LoVo (cell line): ENCODE measurements around the gene COG7.
A peak's percentile ranks its signal among the peaks of the same experiment; 100 is the strongest.
"Not testable (repeated sequence)": the region's sequence is repeated elsewhere in the genome, so short reads cannot be mapped to it uniquely, and the experiment has no call there.

Experiments used
- DNase-seq: peaks from one replicate; pipeline ENCODE4 v3.0.0-alpha.2; 2016; ENCODE audit warnings: low spot score

COG7 gene

DNA sequence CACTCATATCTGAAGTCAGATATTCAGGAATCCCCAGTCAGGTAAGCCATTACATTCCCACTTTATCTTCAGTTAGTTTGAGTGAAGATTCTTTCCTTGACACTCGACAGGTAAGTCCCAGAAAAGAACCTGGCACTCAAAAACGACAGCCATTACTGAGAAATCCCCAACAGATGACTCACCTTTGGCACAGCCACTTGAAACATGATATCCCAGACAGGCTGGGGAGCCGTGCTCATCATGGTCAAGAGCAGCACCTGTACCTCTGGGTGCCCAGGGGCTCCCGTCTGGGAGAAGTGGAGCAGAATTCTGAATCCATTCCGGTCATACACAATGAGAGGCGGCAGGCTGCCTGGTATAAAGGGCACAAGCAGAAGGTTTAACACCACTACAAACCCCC, 16.8 kb upstream of the COG7 start:
- DNase-seq, result peak; percentile 24

DNA sequence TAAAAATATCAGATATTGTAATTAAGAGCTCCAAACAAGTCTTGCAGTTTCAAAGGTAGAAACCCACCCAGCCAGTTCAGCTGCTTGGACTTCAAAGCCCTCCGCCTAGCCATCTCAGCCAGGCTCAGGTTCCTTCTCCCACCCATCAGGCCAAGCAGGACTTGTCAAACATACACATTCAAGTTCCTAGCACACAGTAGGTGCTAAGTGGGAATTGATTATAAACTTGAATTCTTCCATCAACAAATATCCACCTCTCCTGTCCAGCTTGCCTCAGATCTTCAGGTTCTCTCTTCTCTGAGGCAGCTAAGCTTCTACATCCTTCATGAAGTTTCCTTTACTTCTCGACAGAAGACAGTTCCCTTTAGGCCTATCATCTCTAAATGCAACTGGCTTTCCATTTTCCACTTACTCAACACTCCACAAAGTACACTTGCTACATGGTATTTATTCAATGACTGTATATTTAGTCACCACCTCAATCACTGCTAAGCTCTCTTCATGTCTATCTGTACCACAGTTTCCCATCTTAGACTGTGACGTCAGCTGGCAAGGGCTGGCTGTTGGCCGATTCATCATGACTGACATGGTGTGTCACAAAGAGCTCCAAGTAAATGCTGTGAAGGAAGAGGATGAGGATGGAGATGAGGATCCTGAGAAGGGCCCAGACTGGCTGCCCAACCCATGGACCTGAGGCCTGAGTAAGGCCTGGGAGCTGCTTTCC, 13.3 kb upstream of the COG7 start:
- no peak for DNase-seq

DNA sequence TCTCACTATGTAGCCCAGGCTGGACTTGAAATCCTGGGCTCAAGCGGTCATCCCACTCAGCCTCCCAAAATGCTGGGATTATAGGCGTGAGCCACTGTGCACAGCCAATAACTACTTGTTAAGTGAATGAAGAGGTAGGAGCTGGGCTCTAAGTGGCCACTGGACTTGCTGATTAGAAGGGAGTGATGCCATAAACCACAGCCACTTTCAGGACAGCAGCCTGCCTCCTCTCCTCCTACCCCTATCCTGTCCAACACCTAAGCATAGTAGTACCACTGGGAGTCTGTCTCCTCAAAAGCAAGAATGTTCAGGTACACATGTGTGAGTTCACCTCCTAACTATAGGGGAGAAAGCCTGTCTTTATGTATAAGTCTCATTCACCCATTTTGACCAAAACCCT, 12.2 kb upstream of the COG7 start:
- DNase-seq, result no peak

DNA sequence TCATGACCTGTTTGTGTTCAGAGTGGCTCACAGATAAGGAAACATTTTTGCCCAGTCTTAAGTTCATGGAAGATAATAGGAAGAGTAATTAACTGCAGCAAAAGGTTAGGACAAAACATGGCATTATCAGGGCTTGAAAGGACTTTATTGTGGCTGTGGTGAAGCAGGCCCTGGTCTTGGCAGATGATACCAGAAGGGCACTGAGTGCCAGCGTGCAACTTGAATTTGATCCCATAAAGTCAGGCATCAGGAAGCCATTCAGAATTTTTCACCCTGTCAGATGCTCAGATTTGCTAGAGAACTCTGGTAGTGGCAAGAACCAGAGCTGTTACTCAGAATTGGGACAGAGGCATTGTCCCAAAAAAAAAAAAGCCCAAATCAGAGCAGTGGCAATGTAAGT, 11.2 kb upstream of the COG7 start:
- no peak for DNase-seq

DNA sequence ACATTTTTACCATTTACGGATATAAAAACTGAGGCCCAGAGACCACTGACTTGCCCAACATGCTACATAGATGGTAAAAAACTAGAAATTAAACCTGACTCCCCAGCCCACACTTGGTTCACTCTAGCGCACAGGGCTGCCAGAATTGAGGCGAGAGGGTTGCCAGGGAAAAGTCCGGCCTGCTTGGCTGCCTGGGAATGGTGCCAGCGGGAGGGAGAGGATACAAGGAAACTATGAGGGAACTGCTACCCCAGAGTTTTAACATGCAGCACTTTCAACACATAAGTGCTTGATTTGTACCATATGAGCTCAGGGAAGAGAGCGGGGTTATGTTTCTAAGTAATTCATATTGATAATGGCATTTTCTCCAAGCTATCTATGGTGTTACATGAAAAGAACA, 10.0 kb upstream of the COG7 start:
- not testable (repeated sequence) for DNase-seq

DNA sequence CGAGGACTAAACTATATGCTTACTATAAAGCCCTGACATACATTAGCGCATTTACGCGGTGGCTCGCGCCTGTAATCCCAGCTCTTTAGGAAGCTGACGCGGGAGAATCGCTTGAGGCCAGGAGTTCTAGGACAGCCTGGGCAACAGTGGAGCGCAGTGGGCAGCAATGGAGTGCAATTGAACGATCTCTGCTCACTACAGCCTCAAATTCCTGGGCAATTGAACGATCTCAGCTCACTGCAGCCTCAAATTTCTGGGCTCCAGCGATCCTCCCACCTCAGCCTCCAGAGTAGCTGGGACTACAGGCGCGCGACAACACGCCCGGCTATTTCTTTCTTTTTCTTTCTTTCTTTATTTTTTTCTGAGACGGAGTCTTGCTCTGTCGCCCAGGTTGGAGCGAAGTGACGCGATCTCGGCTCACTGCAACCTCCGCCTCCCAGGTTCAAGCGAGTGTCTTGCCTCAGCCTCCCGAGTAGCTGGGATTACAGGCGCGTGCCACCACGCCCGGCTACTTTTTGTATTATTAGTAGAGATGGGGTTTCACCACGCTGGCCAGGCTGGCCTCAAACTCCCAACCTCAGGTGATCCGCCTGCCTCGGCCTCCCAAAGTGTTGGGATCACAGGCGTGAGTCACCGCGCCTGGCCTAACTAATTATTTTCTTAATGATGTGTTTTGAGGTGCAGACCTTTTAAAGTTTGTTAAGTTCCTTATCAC, 506 bp upstream of the COG7 start:
- no peak for DNase-seq

DNA sequence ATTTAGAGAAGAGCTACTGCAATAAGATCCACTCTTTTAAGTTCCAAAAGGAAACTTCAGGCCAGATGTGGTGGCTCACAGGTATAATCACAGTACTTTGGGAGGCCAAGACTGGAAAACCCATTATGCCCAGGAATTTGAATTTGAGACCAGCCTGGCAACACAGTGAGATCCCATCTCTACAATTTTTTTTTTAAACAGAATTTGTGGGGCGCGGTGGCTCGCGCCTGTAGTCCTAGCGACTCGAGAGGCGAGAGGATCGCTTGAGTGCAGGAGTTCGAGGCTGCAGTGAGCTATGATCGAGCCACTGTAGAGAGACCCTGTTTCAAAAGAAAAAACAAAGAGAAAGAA, 793 bp downstream of the COG7 start:
- DNase-seq, result no peak

DNA sequence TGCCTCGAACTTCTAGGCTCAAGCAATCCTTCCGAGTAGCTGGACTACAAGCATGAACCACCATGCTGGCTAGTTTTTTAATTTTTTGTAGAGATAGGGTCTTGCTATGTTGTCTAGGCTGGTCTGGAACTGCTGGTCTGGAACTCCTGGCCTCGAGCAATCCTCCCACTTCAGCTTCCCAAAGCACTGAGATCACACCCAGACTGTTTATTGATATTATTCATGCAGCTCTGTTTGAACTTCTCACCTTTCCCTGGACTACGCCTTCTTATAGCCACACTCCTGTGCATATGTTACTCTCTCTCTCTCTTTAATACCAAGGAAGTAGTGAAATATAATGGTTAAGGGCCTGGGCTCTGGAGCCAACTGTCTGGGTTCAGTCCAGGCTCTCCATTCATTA, 4.6 kb downstream of the COG7 start:
- no peak for DNase-seq

DNA sequence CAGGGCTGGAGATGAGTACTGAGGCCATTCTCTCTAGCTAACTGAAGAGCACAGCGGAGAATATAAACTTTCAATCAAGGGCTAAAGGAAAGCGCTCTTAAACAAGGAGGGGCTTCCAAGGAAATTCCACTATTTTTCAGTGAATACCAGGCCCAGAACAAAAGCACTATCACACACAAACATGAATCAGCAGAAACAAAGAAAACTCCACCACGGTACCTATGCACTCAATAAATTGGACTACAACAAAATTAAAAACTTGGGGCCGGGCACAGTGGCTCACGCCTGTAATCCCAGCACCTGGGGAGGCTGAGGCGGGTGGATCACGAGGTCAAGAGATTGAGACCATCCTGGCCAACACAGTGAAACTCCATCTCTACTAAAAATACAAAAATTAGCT, 15.4 kb downstream of the COG7 start:
- DNase-seq, result not testable (repeated sequence)

DNA sequence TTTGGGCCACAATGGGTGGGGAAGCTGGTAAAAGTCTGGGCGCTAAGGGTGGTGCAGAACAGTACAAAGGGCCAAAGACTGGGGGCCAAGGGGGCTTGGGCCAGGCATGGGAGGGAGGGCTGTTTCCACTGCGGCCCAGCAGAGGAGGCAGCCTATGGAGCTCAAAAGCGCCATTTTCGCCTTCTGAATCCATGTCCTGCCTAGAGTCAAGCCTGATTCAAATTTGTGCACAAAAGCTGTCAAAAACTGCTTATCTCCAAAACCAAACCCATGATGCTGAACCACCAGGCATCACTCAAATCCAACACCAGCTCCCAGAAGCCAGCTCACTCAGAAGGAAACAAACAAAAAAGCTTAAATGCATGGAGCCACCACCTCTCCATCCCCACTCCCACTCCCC, 16.0 kb downstream of the COG7 start:
- DNase-seq, result no peak

DNA sequence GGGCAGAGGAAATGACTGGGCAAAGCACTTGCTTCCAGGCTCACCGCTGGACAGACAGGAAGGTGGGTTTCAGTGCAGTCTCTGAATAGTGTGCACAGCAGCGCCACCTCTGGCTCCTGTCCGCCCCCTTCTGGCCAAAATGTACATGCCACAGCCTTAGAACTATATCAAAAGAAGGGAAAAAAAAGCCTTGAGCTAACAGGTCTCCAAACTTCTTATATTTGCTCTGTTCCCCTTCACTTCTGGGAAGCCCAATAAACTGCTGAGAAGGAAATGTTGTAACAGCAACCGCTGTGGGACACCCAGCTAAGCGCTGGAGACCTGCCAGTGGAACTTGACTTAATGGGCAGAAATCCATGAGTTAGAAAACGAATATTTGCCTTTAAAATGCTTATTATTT, 17.5 kb downstream of the COG7 start:
- DNase-seq, result peak; percentile 54

DNA sequence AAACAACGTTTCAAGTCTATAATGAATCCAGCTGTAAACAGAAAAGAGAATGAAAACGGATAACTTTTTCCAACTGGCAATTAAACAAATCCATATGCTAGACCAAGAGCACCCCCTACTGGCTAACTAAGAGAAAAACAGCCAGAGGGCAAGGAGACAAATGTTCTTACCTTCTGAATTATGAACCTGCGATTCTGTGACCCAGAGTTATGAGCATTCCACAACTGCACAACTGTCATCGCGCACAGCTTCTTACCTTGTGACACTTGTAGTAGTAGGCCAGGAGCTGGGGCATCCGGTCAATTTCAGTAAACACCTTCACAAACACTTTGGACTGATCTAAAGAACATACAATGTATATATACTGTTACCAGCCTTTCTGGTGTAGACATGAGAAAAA, 18.6 kb downstream of the COG7 start:
- DNase-seq, result peak; percentile 72

DNA sequence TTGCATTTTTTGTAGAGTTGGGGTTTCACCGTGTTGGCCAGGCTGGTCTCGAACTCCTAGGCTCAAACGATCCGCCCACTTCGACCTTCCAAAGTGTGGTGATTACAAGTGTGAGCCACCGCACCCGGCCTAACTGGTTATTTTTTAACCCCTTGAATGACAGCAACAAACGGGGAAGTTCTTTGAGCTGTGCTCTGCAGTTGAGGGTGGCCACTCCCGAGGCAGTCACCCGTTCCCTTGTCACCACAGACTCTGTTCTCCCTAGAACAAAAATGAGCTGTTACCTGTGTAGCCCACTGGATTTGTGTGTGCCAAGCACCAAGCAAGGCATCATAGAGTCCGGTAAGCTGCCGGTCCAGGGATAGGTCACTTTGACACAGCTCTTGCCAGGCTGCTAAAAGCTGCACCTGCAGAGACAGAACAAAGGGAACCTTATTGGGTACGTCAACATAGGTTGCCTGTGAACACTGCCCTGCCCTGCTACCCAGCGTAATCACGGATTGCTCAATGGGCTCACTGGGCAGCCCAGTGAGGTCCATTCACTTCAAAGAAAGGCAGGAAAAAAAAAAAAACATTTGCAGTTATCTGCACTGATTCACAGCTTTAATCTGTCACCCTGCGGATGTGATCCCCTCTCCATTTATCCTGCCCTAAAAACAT, 19.6 kb downstream of the COG7 start:
- no peak for DNase-seq

DNA sequence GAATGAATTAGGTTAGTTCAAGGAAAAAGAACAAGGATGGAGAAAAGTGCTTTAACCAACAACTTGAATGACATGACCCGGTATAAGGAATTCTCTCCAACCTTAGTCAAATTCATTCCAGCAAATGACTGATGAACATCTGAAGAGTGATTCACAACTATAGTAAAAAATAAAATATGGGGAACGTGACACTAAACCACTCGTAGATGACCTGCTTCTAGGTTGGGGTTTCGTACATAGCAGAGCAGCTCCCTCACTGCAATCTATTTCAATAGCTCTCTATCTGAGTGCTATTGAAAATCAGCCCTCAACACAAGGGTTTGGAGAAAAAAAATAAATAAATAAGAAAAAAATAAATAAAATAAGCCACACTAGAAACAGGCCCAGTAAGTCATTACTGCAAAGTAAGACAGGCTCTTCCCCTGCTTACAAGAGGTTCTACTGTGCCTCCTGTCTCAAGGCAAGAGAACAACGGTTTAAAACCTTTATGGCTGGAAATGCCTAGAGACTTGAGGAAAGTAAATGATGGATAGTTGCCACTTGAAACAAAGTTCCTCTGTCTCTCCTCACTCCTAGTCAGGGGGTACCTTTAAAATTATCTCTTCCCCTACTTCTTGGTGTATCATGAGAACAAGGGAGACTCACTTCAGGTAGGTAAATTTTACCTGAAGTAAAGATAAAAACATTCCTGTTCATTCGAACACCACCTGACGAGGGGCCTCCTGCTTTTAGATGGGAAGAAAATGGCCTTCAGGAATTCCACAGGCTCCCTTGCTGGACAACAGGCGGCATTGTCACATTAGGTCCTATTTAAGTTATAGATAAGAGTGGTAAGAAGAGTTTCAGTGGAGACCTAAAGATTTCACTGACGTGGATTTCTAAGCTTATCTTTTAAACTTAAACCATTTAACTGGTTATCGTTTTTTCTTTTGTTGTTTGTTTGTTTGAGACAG, 20.5 kb downstream of the COG7 start:
- DNase-seq, result no peak

DNA sequence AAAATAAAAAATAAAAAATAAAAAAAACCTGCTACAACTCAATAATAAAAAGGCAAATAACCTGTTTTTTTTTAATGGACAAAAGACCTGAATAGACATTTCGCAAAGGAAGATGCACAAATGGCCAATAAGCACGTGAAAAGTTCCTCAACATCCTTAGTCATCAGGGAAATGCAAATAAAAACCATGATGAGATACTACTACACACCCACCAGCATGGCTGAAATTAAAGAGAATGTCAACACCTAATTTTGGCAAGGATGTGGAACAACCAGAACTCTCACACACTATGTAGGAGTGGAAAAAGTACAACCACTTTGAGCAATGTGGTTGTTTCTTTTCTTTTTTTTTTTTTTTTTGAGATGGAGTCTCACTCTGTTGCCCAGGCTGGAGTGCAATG, 24.6 kb downstream of the COG7 start:
- no peak for DNase-seq

DNA sequence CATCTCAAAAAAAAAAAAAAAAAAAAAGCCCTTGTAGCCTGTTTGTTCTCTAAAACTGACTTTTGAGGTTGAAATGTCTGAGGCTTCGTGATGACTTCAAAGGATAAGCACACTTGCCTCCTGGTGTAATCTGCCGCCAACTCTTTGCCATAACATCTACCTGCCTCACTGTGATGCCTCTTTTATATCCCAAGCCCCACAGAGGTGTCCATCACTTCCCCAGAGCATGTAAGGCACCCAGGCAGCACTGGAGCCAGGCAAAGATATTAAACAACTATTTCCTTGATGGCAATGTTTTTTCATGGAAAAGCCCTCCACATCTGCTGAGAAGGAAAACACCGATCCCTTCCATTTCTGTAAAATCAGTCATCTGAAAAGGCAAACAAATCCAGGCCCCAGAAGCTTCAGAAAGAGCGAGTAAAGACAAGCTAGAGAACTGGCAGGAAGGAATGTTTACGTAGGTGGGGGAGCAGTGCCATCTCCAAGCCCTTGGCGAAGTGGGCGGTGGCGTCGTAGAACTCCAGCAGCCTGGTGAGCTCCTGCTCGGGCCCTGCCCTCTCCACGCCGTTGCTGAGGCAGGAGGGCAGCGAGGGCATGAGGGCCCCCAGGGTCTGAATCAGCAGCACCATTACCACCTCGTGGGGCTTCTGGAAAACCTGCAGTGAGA, 28.6 kb downstream of the COG7 start:
- DNase-seq, result peak; percentile 42

DNA sequence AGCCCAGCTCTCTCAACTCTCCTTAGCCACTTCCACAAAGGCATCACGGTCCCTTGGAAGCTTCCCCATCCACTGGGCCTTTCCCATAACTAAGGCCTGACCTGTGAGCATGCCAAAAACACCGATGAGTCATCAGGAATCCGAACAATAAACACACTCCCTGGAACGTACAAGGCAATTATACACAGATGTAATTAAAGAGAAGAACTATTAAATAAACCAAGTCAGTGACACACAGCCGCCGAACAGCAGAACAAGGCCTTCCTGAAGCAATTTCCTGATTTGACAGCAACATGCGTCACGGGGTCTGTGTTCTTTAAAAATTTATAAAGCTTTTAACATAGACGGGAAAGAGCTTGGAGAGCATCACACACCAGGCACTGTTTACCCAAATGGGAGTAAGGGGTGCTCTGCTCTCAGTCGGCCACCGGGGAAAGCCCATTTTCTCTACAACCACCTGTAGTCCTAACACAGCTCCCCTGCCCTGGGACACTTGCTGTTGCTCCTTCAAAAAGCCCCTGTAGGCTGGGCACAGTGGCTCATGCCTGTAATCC, 29.4 kb downstream of the COG7 start:
- peak; percentile 91 for DNase-seq

DNA sequence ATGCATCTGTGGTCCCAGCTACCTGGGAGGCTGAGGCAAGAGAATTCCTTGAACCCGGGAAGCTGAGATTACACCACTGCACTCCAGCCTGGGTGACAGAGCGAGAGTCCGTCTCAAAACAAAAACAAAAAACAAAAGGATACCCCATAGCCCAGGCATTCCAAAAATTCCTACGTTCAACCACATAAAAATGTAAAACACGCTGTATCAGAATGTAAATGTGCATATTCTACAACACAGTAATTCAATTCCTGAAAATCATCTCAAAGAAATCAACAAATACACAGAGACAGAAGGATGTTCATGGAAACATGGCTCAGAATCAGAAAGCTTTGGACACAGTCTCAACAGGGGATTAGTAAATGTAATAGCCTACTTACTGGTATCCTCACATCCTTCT, 33.0 kb downstream of the COG7 start:
- no peak for DNase-seq

DNA sequence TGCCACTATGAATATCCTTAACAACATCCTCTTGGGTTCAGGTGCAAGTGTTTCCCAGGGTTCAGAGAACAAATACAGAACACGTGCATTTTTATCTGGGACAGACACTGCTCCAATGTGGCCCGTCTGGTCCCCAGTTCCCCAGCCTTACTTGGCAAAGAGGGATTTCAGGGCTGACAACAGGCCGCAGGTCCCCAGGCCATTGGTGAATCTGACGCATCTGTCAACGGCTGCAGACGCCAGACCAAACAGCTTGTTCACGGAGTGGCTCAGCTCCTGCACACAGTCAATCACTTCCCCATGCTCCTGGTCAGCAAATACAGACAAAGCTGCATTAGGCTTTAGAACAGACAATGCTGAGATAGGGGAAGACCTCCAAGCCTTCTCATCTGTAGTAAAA, 36.2 kb downstream of the COG7 start:
- DNase-seq, result no peak

DNA sequence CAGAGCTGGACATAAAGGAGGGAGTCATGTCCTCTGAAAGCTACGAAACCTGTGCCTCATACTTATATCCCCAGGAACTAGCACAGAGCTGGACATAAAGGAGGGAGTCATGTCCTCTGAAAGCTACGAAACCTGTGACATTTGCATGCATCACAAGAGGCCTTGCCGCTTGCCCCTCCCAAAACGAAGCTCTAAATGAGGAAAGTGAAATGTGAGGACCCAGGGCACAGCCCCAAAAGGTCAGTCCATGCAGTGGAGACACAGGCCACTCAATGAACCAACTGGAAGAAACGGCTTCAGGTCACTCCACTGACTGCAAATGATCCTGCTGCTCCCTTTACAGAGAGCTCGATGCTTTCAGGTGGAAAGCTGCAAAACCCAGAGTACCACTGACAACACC, 38.3 kb downstream of the COG7 start:
- no peak for DNase-seq

DNA sequence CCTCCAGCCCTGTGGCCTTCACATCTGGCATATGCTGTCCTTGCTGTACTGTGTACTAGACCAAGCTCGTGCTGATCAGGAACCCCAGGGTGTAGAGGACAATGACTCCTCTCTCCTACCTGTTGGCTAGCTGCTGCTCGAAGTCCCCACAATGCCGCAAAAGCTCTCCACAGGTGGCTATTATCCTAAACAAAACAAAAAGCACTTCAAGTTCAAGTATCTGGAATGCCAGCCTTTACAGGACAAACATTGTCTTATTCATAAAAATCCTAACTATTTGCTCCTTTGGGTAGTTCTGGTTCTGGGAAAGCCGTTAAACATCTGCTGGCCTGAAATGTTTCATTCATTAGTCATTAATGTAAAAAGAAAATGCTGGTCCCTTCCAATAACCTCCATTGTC, 42.8 kb downstream of the COG7 start:
- DNase-seq, result no peak

DNA sequence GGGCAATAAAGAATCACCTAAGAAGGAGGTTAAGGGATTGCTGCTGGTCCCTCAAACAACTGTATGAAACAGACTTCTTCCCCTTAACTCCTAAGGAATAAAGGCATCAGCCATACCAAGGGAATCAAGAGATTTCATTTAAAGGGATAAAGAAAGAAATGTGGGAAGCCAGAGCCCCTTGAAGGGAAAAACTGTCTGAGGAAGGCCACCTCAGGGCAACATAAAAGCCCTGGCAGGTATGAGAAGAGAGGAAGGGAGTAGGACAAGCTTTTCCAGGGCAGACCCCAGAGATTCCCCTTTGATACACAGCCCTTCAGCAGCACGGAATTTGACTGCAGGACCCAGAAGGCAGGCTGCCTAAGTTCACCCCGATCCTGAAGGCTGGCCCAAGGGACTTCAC, 43.5 kb downstream of the COG7 start:
- no peak for DNase-seq
